Measurements from ENCODE around the gene RASGRP2. TPM values are rescaled to one million over a fixed set of nuclear protein-coding genes. Genes with fewer than 3 reads are reported as not detected.
A peak's percentile ranks its signal among the peaks of the same experiment; 100 is the strongest.

RASGRP2 gene
- polyA plus RNA-seq, 3 donors = 5.1 to 7.6 (median 5.9) TPM

GRCh38 chr11:64776425-64776824, 32.5 kb upstream of the RASGRP2 start:
- DNase-seq (ENCODE audit: extremely low read depth in 1 of 11, low read depth in 9 of 11, low spot score in 4 of 11) = no peak

- no peak for DNase-seq (ENCODE audit: extremely low read depth in 1 of 11, low read depth in 9 of 11, low spot score in 4 of 11)
These were observed 30.2 kb upstream of the RASGRP2 start for GRCh38 chr11:64774144-64774543.

- no peak for DNase-seq (ENCODE audit: extremely low read depth in 1 of 11, low read depth in 9 of 11, low spot score in 4 of 11)
These were observed 28.5 kb upstream of the RASGRP2 start for GRCh38 chr11:64772303-64773018.

- DNase-seq (ENCODE audit: extremely low read depth in 1 of 11, low read depth in 9 of 11, low spot score in 4 of 11) = no peak
These were observed 27.9 kb upstream of the RASGRP2 start for GRCh38 chr11:64771861-64772260.

- DNase-seq (ENCODE audit: extremely low read depth in 1 of 11, low read depth in 9 of 11, low spot score in 4 of 11) = no peak
These were observed 26.2 kb upstream of the RASGRP2 start for GRCh38 chr11:64770120-64770519.

GRCh38 chr11:64769283-64769682, 25.3 kb upstream of the RASGRP2 start:
- DNase-seq (ENCODE audit: extremely low read depth in 1 of 11, low read depth in 9 of 11, low spot score in 4 of 11) = no peak

- DNase-seq (ENCODE audit: extremely low read depth in 1 of 11, low read depth in 9 of 11, low spot score in 4 of 11) = no peak
These were observed 24.4 kb upstream of the RASGRP2 start for GRCh38 chr11:64768300-64768694.

- no peak for DNase-seq (ENCODE audit: extremely low read depth in 1 of 11, low read depth in 9 of 11, low spot score in 4 of 11)
These were observed 23.7 kb upstream of the RASGRP2 start for GRCh38 chr11:64767344-64768299.

GRCh38 chr11:64766881-64767280, 22.9 kb upstream of the RASGRP2 start:
- no peak for DNase-seq (ENCODE audit: extremely low read depth in 1 of 11, low read depth in 9 of 11, low spot score in 4 of 11)

GRCh38 chr11:64765851-64766665, 22.1 kb upstream of the RASGRP2 start:
- DNase-seq (ENCODE audit: extremely low read depth in 1 of 11, low read depth in 9 of 11, low spot score in 4 of 11) = no peak

- DNase-seq (ENCODE audit: extremely low read depth in 1 of 11, low read depth in 9 of 11, low spot score in 4 of 11) = no peak
These were observed 21.4 kb upstream of the RASGRP2 start for GRCh38 chr11:64765291-64765850.

- no peak for DNase-seq (ENCODE audit: extremely low read depth in 1 of 11, low read depth in 9 of 11, low spot score in 4 of 11)
These were observed 20.8 kb upstream of the RASGRP2 start for GRCh38 chr11:64764753-64765152.

GRCh38 chr11:64764040-64764611, 20.2 kb upstream of the RASGRP2 start:
- no peak for DNase-seq (ENCODE audit: extremely low read depth in 1 of 11, low read depth in 9 of 11, low spot score in 4 of 11)

- no peak for DNase-seq (ENCODE audit: extremely low read depth in 1 of 11, low read depth in 9 of 11, low spot score in 4 of 11)
These were observed 19.6 kb upstream of the RASGRP2 start for GRCh38 chr11:64763526-64764039.

- peak in 8 of 11 donors; percentile 67 to 91 (median 80) for DNase-seq (ENCODE audit: extremely low read depth in 1 of 11, low read depth in 9 of 11, low spot score in 4 of 11)
These were observed 19.0 kb upstream of the RASGRP2 start for GRCh38 chr11:64762674-64763525.

GRCh38 chr11:64762277-64762673, 18.3 kb upstream of the RASGRP2 start:
- DNase-seq (ENCODE audit: extremely low read depth in 1 of 11, low read depth in 9 of 11, low spot score in 4 of 11) = no peak

- DNase-seq (ENCODE audit: extremely low read depth in 1 of 11, low read depth in 9 of 11, low spot score in 4 of 11) = no peak
These were observed 16.9 kb upstream of the RASGRP2 start for GRCh38 chr11:64760759-64761420.
